HG03565 (cell line): ENCODE measurements around the gene MT1X.
"Not testable (repeated sequence)": the region's sequence is repeated elsewhere in the genome, so short reads cannot be mapped to it uniquely, and the experiment has no call there.

Source experiments
- ATAC-seq: cut with Tn5 transposase; IDR thresholded peaks from one replicate; pipeline ENCODE4 v1.9.1; 2021; ENCODE audit warnings: mild to moderate bottlenecking, moderate library complexity; ENCODE audit not compliant: unreplicated experiment

The MT1X gene

DNA sequence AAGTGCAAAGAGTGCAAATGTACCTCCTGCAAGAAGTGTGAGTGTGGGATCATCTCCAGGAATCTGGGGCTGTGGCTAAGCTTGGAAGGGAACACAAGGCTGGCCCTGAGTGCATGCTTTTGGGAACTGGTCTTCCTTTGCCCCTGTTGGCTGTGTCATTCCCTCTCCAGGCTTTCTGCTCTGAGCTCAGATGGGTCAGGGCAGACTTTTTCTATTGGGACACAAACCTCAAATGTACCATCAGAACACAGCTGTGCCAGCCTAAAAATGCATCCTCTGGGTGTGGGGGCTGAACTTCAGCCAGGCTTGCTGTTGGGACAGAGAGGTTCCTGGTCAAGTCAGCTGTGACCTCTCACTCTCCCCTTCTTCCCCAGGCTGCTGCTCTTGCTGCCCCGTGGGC is 29.7 kb upstream of the MT1X start:
- ATAC-seq: no peak

DNA sequence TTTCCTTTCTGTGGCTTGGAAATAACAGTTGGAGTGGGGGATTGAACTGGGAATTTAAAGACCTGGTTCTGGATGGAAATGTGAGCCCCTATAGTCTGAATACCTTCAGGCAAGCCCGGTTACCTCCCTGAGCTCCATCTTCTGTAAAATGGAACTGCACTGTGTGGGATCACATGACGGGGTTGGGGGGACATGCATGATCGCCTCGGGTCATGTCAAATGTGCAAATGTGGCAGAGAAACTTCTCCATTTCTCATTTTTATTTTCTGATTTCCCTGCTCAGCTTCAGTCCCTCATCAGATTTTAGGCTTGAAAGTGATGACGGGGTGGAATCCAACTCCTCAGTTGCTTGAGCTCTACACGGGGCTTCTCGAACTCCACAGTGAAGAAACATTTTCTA is 29.1 kb upstream of the MT1X start:
- ATAC-seq: no peak

DNA sequence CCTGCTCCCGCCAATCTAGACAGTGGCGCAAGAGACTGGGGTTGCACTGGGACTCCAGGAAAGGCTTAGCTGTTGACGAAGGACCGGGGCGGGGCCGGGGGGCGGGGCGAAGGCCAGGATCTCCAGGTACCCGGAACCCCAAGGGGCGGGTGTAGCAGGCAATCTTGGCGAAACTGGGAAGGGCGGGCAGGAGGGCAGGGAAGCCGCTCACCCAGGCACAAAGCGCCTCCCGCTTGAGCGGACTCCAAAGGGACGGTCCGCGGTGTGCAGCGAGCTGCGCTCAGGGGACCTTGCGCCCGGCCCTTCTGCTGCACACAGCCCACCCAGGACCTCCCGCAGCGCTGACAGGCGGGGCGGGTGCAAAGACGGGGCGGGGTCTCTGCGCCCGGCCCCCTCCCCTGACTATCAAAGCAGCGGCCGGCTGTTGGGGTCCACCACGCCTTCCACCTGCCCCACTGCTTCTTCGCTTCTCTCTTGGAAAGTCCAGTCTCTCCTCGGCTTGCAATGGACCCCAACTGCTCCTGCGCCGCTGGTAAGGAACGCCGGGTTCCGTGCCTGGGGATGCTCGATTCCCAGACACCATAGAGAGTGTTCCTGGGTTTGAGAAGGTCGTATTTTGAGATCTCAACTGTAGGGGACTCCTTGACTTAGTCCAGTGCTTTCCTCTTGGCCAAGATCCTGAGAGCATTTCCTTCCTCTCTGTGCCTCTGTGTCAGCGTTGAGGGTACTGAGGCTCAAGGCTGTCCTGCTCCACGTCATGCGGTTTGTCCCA is 24.5 kb upstream of the MT1X start, which contains the start of gene MT1F:
TSS of gene MT1F (plus strand) at position 405 of the 772 bp plus-strand sequence. CDS start at position 505, 100 bp downstream.
- no peak for ATAC-seq

DNA sequence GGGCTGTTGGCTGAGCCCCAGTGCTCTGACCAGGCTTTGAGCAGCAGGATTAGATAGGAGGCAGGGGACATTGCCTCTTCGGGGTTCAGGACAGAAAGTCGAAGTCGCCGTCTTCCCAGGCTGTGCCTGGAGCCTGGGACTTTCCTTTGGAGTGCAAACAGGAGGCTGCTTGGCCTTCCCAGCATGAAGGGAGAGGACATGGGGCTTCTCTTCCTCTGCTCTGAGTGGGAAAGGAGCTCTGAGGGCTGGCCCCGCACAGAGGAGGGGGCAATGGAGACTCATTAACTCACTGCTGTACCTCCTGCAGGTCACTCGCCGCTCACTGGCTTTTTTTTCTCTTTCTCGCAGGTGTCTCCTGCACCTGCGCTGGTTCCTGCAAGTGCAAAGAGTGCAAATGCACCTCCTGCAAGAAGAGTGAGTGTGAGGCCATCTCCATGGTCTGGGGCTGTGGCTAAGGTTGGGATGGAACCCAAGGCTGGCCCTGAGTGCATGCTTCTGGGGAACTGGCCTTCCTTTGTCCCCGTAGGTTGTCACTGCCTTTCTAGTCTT is 23.9 kb upstream of the MT1X start:
- ATAC-seq: no peak

DNA sequence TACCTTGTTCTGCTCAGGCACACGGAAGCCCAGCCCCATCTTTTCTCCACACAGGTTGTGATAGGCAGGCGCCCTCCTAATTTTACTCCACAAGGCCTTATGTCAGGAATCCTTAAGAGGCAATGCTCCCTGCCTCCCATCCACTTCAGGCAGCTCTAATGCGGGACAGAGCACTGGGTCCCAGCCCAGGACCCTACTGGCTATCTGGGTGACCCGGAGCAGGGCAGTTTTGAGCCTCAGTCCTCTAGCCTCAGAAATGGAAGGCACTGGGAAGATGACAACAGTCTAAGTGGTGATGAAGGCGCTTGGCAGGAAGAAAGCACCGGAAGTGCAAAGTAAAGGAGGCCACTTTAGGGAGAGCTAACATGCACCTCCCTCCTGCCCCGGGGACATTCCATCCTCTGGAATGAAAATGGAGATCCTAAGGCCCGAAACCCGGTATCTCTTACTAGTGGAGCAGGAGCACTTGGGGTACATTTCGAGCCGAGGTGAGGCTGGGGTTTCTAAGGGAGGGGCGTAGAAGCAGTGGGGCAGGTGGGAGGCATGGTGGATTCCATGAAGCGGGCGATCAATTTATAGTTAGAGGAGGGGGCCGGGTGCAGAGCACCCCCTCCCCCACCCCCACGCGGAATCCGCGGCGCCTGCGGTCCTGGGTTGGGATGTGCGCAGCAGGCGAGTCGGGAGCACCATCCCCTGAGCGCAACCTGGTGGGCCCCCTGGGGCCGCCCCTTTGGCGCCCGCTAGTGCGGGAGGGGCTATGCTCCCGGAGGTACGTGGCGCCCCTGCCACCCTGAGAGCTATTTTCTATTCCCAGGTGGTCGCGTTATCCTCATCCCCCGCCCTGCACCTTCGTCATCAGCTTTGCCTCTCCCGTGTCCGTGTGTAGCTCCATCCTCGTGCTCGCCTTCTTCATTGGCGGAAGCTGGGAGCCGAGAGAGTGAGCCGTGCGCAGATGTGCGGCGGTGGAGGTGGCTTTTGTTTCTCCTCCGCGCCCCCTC is 19.6 kb upstream of the MT1X start:
- ATAC-seq: no peak

DNA sequence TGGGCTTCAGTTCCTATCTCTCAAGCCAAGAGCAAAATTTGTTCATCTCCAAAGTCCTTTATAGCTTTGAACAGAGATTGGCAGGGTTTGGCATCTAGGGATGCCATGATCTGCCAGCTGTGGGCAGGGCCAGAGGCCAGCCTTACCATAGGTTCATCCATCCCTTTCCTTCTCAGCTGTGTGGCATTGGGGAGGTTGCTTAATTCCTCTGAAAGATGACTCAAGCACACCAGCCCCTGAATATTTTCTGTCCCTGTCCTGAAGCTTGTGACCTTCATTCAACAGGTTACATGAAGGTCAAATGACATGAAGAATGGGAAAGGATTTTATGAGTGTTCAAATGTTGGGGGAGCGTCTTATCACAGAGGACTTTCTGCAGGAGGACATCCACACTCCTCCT is 17.8 kb upstream of the MT1X start:
- ATAC-seq: no peak

DNA sequence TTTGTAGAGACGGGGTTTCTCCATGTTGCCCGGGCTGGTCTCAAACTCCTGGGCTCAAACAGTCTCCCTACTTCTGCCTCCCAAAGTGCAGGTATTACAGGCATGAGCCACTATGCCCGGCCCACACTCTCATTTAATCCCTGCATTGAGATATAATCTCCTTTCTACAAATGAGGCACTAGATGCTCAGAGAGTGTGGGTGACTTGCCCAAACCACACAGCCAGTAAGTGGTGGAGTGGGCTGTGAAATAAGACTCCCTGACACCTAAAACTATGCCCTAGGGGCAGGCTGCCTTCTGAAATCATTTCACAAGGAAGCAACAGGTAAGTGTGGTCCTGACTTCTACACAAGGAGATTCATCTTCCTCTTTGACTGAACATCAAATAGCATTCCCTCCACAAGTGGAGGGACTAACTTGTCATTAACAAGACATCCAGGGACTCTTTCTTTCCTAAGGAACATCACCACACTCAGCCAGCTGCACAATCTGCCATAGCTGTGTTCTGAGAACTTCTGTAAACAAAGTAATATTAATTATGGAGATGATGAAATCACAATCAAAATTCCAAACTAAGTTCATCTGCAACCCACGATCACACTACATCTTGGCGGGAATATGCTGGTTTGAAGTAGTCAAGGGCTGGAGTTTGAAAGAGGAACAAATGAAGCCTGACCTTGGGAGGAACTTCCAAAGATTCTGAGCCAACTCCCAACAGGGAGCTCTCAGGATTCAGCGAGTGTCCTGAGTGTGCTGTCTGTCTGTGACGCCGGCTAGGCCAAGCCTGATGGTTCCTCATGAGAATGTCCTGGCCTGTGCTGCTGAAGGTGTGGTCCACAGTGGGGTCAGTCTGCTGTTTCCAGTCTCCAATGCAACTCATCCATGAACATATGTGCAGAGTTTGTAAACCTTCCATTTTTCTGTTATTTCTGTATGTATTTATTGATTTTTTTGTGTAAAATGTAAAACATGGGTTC is 16.7 kb upstream of the MT1X start:
- ATAC-seq: not testable (repeated sequence)

DNA sequence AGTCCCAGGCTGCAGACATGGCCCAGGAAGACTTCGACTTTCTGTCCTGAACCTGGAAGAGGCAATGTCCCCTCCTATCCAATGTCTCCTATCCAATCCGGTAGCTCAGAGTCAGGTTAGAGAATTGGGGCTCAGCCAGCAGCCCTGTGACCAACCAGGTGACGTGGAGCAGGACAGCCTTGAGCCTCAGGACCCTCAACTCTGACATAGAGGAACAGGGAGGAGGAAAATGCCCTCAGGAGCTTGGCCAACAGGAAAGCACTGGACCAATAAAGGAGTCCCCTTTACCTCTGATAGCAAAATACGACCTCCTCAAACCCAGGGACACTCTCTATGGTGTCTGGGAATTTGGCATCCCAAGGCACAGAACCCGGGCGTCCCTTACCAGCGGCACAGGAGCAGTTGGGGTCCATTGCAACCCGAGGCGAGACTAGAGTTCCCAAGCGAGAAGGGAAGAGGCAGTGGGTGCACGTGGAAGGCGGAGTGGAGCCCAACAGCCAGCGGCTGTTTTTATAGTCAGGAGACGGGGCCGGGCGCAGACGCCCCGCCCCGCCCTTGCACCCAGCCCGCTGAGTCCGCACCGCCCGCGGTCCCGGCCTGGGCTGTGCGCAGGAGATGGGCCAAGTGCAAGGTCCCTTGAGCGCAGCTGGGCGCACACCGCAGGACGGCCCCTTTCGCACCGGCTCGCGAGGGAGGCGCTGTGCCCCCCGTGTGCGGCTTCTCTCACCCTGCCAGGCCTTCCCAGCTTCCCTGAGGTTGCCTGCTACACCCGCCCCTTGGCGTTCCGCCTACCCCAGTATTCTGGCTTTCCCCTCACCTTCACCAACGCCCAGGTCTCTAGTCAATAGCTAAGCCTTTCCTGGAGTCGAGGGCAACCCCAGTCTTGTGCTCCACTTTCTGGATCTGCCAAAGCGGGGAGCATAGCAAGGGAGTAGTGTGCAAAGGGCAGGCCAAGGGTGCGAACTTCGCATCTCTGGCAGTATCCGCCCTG is 14.4 kb upstream of the MT1X start, which contains the start of gene MT1G:
TSS of gene MT1G (minus strand) at position 485 of the 991 bp plus-strand sequence. CDS start at position 413, 72 bp downstream.
- ATAC-seq: no peak

DNA sequence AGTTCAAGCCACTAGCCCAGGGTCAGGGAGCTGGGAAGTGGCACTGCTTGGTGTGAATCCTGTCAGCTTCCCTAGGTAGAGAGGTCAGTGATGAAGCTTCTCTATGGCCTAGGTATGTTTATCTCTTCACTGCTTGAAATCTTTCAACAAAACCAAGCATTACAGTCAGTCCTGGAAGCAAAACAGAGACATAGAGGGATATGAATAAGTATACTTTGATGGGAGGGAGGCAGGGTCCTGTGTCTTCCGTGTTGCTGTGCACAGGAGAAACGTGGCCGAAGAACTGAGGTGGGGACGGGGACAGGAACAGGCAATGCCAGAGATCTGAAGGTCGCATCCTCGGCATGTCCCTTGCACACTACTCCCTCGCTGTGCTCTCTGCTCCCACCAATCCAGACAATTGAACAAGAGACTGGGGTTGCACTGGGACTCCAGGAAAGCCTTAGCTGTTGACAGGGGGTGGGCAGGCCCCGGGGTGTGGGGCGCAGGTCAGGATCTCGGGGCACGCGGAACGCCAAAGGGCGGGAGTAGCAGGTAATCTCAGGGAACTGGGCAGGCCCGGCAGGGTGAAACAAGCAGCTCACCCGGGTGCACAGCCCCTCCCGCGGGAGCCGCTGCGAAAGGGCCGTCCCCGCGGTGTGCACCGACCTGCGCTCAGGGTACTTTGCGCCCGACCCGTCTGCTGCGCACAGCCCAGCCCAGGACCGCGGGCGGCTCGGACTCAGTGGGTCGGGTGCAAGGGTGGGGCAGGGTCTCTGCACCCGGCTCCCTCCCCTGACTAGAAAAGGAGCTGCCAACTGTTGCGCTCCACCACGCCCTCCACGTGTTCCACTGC is 13.0 kb upstream of the MT1X start, which contains the start of gene MT1H:
TSS of gene MT1H (plus strand) at position 810 of the 835 bp plus-strand sequence. CDS start 71 bp downstream, outside the sequence.
- ATAC-seq: no peak

DNA sequence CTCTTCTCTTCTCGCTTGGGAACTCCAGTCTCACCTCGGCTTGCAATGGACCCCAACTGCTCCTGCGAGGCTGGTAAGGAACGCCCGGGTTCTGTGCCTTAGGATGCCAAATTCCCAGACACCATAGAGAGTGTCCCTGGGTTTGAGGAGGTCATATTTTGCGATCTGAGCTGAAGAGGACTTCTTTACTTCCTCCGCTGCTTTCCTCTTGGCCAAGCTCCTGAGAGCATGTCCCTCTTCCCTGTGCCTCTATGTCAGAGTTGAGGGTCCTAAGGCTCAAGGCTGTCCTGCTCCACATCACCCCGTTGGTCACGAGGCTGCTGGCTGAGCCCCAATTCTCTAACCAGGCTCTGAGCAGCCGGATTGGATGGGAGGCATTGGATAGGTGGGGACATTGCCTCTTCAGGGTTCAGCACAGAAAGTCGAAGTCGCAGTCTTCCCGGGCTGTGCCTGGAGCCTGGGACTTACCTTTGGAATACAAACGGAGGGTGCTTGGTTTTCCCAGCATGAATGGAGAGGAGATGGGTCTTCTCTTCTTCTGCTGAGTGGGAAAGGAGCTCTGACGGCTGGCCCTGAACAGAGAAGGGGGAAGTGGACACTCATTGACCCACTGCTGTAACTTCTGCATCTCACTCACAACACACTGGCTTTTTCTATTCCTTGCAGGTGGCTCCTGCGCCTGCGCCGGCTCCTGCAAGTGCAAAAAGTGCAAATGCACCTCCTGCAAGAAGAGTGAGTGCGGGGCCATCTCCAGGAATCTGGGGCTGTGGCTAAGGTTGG is 12.2 kb upstream of the MT1X start:
- ATAC-seq: no peak

DNA sequence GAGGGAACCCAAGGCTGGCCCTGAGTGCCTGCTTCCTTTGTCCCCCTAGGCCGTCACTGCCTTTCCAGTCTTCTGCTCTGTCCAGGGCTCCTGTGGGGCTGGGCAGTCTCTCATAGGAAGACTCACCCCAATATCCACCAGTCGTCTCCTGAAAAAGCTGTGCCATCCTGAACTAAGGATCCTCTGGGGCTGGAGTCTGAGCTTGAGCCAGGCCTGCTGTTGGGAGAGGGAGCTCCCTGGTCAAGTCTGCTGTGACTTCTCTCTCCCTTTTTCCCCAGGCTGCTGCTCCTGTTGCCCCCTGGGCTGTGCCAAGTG is 11.7 kb upstream of the MT1X start:
- ATAC-seq: no peak

DNA sequence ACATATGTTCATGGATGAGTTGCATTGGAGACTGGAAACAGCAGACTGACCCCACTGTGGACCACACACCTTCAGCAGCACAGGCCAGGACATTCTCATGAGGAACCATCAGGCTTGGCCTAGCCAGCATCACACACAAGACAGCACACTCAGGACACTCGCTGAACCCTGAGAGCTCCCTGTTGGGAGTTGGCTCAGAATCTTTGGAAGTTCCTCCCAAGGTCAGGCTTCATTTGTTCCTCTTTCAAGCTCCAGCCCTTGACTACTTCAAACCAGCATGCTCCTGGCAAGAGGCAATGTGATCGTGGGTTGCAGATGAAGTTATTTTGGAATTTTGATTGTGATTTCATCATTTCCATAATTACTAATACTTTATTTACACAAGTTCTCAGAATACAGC is 10.6 kb upstream of the MT1X start:
- ATAC-seq: not testable (repeated sequence)

DNA sequence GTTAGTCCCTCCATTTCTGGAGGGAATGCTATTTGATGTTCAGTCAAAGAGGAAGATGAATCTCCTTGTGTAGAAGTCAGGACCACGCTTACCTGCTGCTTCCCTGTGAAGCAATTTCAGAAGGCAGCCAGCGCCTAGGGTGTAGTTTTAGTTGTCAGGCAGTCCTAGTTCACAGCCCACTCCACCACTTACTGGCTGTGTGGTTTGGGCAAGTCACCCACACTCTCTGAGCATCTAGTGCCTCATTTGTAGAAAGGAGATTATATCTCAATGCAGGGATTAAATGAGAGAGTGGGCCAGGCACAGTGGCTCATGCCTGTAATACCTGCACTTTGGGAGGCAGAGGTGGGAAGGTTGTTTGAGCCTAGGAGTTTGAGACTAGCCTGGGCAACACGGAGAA is 10.1 kb upstream of the MT1X start:
- not testable (repeated sequence) for ATAC-seq

DNA sequence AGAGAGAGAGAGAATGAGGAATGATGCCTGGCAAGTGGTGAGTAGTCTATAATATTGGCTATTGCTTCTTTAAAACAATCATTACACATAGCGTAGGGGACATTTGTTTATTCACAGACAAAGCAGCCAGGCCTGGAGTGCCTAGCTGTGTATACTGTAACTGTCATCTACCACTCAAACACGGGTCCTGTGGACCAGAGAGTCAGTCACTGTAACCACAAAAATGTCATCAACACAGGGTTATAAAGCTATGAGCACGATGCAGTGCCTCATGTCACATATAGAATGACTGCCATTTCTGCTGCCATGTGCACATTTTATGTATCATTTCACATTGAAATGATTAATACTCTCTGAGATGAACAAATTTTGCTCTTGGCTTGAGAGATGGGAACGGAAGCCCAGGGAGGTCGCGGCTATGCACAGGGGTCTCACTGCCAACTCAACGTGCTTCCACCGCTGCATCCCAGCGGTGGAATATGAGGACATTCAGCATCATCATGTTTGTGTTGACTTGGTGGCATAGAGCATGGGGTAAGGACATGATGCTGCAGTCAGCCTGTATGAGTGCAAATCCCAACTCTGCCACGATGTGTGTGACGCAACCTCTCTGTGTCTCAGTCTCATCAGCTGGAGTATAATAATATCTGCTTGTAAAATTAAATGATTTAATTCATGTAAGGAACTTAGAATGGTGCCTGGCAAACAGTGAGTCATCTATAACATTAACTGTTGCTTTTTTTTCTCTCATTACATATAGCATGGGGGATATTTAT is 9.3 kb upstream of the MT1X start:
- ATAC-seq: no peak

DNA sequence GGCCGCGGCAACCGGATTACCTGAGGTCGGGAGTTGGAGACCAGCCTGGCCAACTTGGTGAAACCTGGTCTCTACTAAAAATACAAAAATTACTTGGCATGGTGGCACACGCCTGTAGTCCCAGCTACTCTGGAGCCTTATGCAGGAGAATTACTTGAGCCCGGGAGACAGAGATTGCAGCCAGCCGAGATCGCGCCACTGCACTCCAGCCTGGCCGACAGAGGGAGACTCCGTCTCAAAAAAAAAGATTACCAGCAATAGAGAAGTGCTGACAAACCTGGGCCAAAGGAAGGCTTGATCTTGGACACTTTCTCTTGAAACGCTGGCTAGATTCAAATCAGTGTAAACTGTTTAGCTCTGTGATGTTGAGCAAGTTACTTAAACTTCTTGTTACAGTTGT is 8.3 kb upstream of the MT1X start:
- ATAC-seq: no peak

DNA sequence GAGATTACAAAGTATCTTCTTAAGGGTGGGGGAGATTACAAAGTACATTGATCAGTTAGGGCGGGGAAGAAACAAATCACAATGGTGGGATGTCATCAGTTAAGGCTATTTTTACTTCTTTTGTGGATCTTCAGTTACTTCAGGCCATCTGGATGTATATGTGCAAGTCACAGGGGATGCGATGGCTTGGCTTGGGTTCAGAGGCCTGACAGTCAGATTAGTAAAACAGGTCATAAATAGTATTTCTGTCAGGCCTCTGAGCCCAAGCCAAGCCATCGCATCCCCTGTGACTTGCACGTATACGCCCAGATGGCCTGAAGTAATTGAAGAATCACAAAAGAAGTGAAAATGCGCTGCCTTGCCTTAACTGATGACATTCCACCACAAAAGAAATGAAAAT is 7.7 kb upstream of the MT1X start:
- ATAC-seq: not testable (repeated sequence)
